Fibroblast of lung (primary cell): ENCODE data around the gene ETDB. TPM values are rescaled to one million over a fixed set of nuclear protein-coding genes. Genes with fewer than 3 reads are reported as not detected.

ENCODE experiments used
- DNase-seq, 2 donors: peaks; one replicate each; pipeline versions ENCODE4 v3.0.0 to v3.0.0-alpha.2; 2010; ENCODE audit warnings: low read depth in 2 of 2
- H2AFZ ChIP-seq: 2 replicates; pipeline ENCODE4 v1.5.1; 2012; ENCODE audit warnings: low read length, control low read depth, inconsistent platforms
- H3K27ac ChIP-seq: 2 replicates; pipeline ENCODE4 v1.5.1; 2011; ENCODE audit warnings: low read length, control low read depth; ENCODE audit not compliant: insufficient read depth
- H3K27me3 ChIP-seq: 2 replicates; pipeline ENCODE4 v1.5.1; 2011; ENCODE audit warnings: mild to moderate bottlenecking, low read length; ENCODE audit not compliant: control insufficient read depth, insufficient read depth
- H3K36me3 ChIP-seq: 2 replicates; pipeline ENCODE4 v1.5.1; 2011; ENCODE audit warnings: low read length; ENCODE audit not compliant: control insufficient read depth, insufficient read depth
- H3K4me1 ChIP-seq: 2 replicates; pipeline ENCODE4 v1.5.1; 2011; ENCODE audit warnings: low read length; ENCODE audit not compliant: control insufficient read depth, insufficient read depth; ENCODE audit errors: extremely low read depth
- H3K4me2 ChIP-seq: 2 replicates; pipeline ENCODE4 v1.5.1; 2011; ENCODE audit warnings: low read length, control low read depth; ENCODE audit not compliant: insufficient read depth; ENCODE audit errors: extremely low read depth
- H3K4me3 ChIP-seq, 4 experiments: fragments of 200-600 bp in 1 of 4; sonication (generic) in 1 of 4; replicated peaks in 1 of 4; 2 replicates each; pipeline ENCODE4 v1.5.1; 2011 to 2016; ENCODE audit warnings: low read length in 4 of 4, low read depth in 3 of 4, mild to moderate bottlenecking in 3 of 4, control low read depth in 2 of 4, inconsistent platforms in 1 of 4, mixed read lengths in 1 of 4; ENCODE audit not compliant: insufficient read depth in 1 of 4; ENCODE audit errors: control extremely low read depth in 1 of 4
- H3K79me2 ChIP-seq: 2 replicates; pipeline ENCODE4 v1.5.1; 2012; ENCODE audit warnings: mild to moderate bottlenecking, low read length, inconsistent platforms; ENCODE audit not compliant: control insufficient read depth, insufficient read depth
- H3K9ac ChIP-seq: 2 replicates; pipeline ENCODE4 v1.5.1; 2011; ENCODE audit warnings: mild to moderate bottlenecking, low read length, control low read depth; ENCODE audit not compliant: insufficient read depth
- H3K9me3 ChIP-seq: 2 replicates; pipeline ENCODE4 v1.5.1; 2012; ENCODE audit warnings: low read depth, low read length; ENCODE audit not compliant: control insufficient read depth, insufficient read depth
- H4K20me1 ChIP-seq: 2 replicates; pipeline ENCODE4 v1.5.1; 2011; ENCODE audit warnings: low read length; ENCODE audit not compliant: control insufficient read depth, insufficient read depth; ENCODE audit errors: extremely low read depth
- EZH2 ChIP-seq: IDR thresholded peaks from 2 replicates; pipeline ENCODE4 v1.5.1; 2012; ENCODE audit warnings: low read length, control low read depth, mild to moderate bottlenecking; ENCODE audit errors: missing control alignments
- polyA plus RNA-seq, 2 donors: library from polyadenylated mRNA; depleted of rRNA in 1 of 2; stranded (reverse) in 1 of 2; unstranded in 1 of 2; fragments of >200 nt; gene quantifications; 2 replicates each; pipeline ENCODE4 v1.2.1, GENCODE V29; 2011 to 2012; ENCODE audit warnings: missing spikeins in 1 of 2
- total RNA-seq: library from RNA; depleted of rRNA; stranded (reverse); fragments of >200 nt; gene quantifications from 2 replicates; pipeline ENCODE4 v1.2.1, GENCODE V29; 2014
- TF ChIP-seq, protein P1 (sequence below), 2 donors: IDR thresholded peaks in 1 of 2; conservative IDR thresholded peaks in 1 of 2; 1 replicate in 1 of 2; 2 replicates in 1 of 2; pipeline ENCODE4 v1.5.1; 2011 to 2012; ENCODE audit warnings: low read length in 2 of 2, control low read depth in 1 of 2, inconsistent platforms in 1 of 2, low read depth in 1 of 2, mild to moderate bottlenecking in 1 of 2

Gene ETDB
- total and polyA plus RNA-seq, 2 donors (not counting 1 experiment from before 2014, with no cell fraction given), result not detected

DNA sequence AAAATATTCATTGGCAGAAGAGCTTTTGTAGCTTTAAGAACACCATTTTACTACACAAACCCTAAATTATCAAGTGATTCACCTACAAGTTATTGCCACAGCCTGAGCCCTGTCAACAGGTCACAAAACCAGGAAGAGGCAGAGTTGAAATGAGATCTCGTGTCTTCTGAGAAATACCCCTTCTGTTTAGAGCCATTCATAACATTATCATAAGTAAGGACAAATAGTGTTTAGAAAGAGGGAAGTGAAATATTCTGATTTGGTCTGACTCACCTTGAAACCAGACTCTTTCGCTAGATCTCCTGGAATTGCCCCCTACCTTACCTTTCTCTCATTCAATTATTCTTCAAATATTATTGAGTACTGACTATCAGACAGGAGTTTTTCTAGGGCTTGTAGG, 5.9 kb downstream of the ETDB start:
- no peaks in the 10 kb centered on the region for H4K20me1 ChIP-seq
- H3K27ac ChIP-seq, result no peak overlapping the region
- H2AFZ ChIP-seq, result no peak overlapping the region
- DNase-seq, result no peak
- H3K4me1 ChIP-seq, result no peaks in the 10 kb centered on the region
- no peak for TF ChIP-seq EZH2
- H3K4me3 ChIP-seq, result no peak overlapping the region
- no peak overlapping the region for H3K4me2 ChIP-seq
- H3K9ac ChIP-seq, result no peak overlapping the region
- H3K79me2 ChIP-seq, result no peaks in the 10 kb centered on the region
- no peaks in the 10 kb centered on the region for H3K36me3 ChIP-seq
- H3K9me3 ChIP-seq, result no peaks in the 10 kb centered on the region
- no peaks in the 10 kb centered on the region for H3K27me3 ChIP-seq

DNA sequence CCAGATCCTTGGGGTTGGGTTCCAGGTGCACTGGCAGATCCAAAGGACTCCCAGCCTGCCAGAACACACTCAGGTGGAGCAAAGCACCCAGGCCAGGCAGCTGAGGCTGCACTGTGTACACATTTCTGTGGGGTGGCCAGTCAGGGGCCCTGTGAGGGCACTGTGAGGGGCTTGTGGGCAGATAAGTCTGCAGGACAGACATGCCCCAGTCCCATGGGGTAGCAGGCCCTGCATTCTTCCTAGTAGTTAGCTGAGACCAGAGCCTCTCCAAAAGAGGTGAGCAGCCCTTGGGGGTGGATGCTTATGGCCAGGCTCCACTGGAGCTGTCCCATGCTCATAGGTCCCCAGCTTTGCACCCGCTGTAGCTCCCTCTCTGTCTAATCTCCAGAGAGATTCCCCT, 7.6 kb downstream of the ETDB start:
- Histone ChIP-seq H3K9me3 (no peaks in the 10 kb centered on the region), H3K9ac (no peak overlapping the region), H3K4me1 (no peaks in the 10 kb centered on the region), H3K27ac (no peak overlapping the region), H2AFZ (no peak overlapping the region), H3K79me2 (no peaks in the 10 kb centered on the region), H3K27me3 (no peaks in the 10 kb centered on the region), H3K36me3 (no peaks in the 10 kb centered on the region), H3K4me3 (no peak overlapping the region), H3K4me2 (no peak overlapping the region), H4K20me1 (no peaks in the 10 kb centered on the region)
- TF ChIP-seq, protein P1, sequence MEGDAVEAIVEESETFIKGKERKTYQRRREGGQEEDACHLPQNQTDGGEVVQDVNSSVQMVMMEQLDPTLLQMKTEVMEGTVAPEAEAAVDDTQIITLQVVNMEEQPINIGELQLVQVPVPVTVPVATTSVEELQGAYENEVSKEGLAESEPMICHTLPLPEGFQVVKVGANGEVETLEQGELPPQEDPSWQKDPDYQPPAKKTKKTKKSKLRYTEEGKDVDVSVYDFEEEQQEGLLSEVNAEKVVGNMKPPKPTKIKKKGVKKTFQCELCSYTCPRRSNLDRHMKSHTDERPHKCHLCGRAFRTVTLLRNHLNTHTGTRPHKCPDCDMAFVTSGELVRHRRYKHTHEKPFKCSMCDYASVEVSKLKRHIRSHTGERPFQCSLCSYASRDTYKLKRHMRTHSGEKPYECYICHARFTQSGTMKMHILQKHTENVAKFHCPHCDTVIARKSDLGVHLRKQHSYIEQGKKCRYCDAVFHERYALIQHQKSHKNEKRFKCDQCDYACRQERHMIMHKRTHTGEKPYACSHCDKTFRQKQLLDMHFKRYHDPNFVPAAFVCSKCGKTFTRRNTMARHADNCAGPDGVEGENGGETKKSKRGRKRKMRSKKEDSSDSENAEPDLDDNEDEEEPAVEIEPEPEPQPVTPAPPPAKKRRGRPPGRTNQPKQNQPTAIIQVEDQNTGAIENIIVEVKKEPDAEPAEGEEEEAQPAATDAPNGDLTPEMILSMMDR (conservative IDR thresholded peaks at IDR 0.05 in 1 of 2, IDR thresholded peaks at IDR 0.05 in 1 of 2; ENCODE audit: low read depth in 1 of 2, low read length in 2 of 2), result no peak
- TF ChIP-seq EZH2, result no peak
- no peak for DNase-seq

DNA sequence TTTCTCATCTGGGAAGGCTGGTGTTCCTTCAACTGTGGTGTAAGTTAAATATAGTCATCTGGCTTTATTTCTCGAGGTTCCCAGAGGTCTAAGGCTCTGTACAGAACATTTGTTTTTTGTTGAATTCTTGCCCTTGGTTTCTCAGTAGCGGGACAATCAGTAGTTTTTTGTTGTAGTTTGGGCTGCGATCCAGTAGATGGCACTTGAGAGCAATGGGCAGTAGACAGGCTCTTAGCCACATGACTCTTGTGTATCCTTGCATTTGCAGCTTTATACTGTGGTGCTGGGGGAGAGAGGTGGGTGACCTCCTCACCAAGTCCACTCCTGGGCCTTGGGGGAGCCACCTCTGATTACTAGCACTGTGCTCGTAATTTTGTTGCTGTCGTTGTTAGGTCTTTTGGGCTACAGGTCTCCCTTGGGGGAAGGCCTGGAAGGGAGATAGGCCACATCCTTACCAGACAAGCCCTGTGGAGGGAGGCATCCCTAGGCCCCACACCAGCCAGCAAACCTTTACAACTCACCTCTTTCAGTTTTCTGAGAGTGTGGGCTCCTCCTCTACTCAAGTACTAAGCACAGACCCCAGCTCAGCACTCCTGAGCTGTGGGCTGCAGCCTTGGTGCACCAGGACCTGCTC, 8.1 kb downstream of the ETDB start:
- Histone ChIP-seq H3K4me3 (no peak overlapping the region), H3K4me2 (no peak overlapping the region), H3K9ac (no peak overlapping the region), H3K27me3 (no peaks in the 10 kb centered on the region), H2AFZ (no peak overlapping the region), H3K79me2 (no peaks in the 10 kb centered on the region), H3K27ac (no peak overlapping the region), H3K36me3 (no peaks in the 10 kb centered on the region), H4K20me1 (no peaks in the 10 kb centered on the region), H3K4me1 (no peaks in the 10 kb centered on the region), H3K9me3 (no peaks in the 10 kb centered on the region)
- DNase-seq, result peak; percentile 4 to 34
- no peak for TF ChIP-seq EZH2
- TF ChIP-seq, protein P1 (conservative IDR thresholded peaks at IDR 0.05 in 1 of 2, IDR thresholded peaks at IDR 0.05 in 1 of 2; ENCODE audit: low read depth in 1 of 2, low read length in 2 of 2), result peak; percentile 60 to 77
